Fibroblast of mammary gland (primary cell): Measurements from ENCODE around the gene B3GAT1.

Experiments
- DNase-seq: peaks from one replicate; pipeline ENCODE4 v3.0.0-alpha.2; 2010; ENCODE audit warnings: low read depth
- H3K4me3 ChIP-seq: 2 replicates; pipeline ENCODE4 v1.5.1; 2011; ENCODE audit warnings: low read depth, mild to moderate bottlenecking, low read length, moderate library complexity; ENCODE audit not compliant: control insufficient read depth
- CTCF ChIP-seq: conservative IDR thresholded peaks from 2 replicates; pipeline ENCODE4 v1.5.1; 2011; ENCODE audit warnings: low read depth, low read length, inconsistent platforms; ENCODE audit not compliant: control insufficient read depth, insufficient read depth

Gene B3GAT1

GRCh38 chr11:134340354-134340964, 71.6 kb downstream of the B3GAT1 start:
- no peak overlapping the region for H3K4me3 ChIP-seq
- no peak for DNase-seq
- TF ChIP-seq CTCF: no peak

GRCh38 chr11:134339756-134340155, 72.3 kb downstream of the B3GAT1 start:
- no peak overlapping the region for H3K4me3 ChIP-seq
- TF ChIP-seq CTCF: no peak
- no peak for DNase-seq

- no peak for TF ChIP-seq CTCF
- no peak overlapping the region for H3K4me3 ChIP-seq
- DNase-seq: no peak
These were observed 73.4 kb downstream of the B3GAT1 start for GRCh38 chr11:134338654-134339053.

- no peak overlapping the region for H3K4me3 ChIP-seq
- TF ChIP-seq CTCF: no peak
- no peak for DNase-seq
These were observed 74.0 kb downstream of the B3GAT1 start for GRCh38 chr11:134338068-134338467.

- no peak for DNase-seq
- no peak for TF ChIP-seq CTCF
- H3K4me3 ChIP-seq: no peak overlapping the region
These were observed 75.0 kb downstream of the B3GAT1 start for GRCh38 chr11:134337051-134337450.

- no peak for DNase-seq
- TF ChIP-seq CTCF: no peak
- H3K4me3 ChIP-seq: no peak overlapping the region
These were observed 77.1 kb downstream of the B3GAT1 start for GRCh38 chr11:134334796-134335571.
